Measurements from ENCODE around the gene MRRF.

Gene MRRF

DNA sequence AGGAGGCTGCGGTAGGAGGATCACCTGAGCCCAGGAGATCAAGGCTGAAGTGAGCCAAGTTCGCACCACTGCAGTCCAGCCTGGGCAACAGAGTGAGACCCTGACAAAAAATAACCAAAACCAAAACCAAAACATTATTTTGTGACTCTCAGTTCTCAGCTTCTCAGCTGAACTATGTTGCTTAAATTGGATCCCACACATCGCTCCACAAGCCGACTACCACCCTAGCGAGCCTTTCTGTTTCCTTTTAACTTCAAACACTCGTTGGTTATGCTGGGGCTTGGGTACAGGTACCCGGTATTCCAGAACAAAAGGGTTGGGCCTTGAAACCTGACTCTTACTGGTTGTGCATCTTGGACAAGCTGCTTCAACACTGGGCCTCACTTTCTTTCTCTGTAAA is 102.4 kb downstream of the MRRF start:
- no peaks in the 10 kb centered on the region for H3K36me3 ChIP-seq (ENCODE audit: control insufficient read depth, insufficient read depth, low read length)
- no peaks in the 10 kb centered on the region for H3K27me3 ChIP-seq (replicated peaks; ENCODE audit: control insufficient read depth, insufficient read depth, low read length, poor library complexity, severe bottlenecking)
- H3K9me3 ChIP-seq (ENCODE audit: control insufficient read depth, low read length): no peaks in the 10 kb centered on the region
- no peak for DNase-seq
- no peak overlapping the region for H3K27ac ChIP-seq (ENCODE audit: insufficient read depth, low read length, poor library complexity, severe bottlenecking)
- peaks cover 7% of the 10 kb centered on the region for H3K4me1 ChIP-seq (ENCODE audit: control insufficient read depth, insufficient read depth, low read length, poor library complexity, severe bottlenecking)
- H3K4me3 ChIP-seq (ENCODE audit: insufficient read depth, low read depth, low read length, poor library complexity, severe bottlenecking): no peak overlapping the region

DNA sequence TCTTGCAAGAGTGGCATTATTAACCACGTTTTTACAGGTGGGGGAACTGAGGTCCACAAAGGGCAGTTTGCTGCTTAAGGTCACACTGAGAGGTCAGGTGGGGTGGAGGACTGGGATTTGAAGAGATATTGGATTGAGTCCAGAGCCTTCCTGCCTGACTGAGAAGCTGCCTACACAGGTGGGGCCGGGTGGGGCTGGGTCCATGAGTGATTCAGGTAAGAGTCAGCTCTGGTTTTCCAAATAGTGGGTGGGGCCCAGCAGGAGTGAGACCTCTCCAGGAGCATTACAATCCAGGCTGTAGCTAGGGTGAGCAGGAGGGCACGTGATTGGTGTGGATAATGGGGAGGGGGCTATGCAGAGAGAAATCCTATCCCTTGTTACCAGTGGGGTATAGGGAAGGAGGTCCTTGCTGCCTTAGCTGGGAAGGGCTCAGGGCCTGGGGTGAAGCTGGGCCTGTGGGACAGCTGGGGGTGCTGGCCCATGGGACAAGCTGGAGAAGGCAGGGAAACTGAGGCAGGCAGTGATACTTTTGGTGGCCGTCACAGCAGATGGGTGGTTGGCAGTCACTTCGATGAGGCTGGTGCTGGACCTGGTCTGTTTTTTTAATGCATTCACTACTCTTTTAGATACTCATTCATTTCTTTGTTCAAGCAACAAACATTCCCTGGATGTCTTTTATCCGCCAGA is 103.2 kb downstream of the MRRF start:
- Histone ChIP-seq H3K4me1 (ENCODE audit: control insufficient read depth, insufficient read depth, low read length, poor library complexity, severe bottlenecking) (peaks cover 7% of the 10 kb centered on the region), H3K9me3 (ENCODE audit: control insufficient read depth, low read length) (no peaks in the 10 kb centered on the region), H3K27me3 (replicated peaks; ENCODE audit: control insufficient read depth, insufficient read depth, low read length, poor library complexity, severe bottlenecking) (no peaks in the 10 kb centered on the region), H3K27ac (ENCODE audit: insufficient read depth, low read length, poor library complexity, severe bottlenecking) (no peak overlapping the region), H3K36me3 (ENCODE audit: control insufficient read depth, insufficient read depth, low read length) (no peaks in the 10 kb centered on the region), H3K4me3 (ENCODE audit: insufficient read depth, low read depth, low read length, poor library complexity, severe bottlenecking) (no peak overlapping the region)
- DNase-seq: no peak

- no peaks in the 10 kb centered on the region for H3K27me3 ChIP-seq (replicated peaks; ENCODE audit: control insufficient read depth, insufficient read depth, low read length, poor library complexity, severe bottlenecking)
- H3K9me3 ChIP-seq (ENCODE audit: control insufficient read depth, low read length): no peaks in the 10 kb centered on the region
- H3K36me3 ChIP-seq (ENCODE audit: control insufficient read depth, insufficient read depth, low read length): no peaks in the 10 kb centered on the region
- H3K4me1 ChIP-seq (ENCODE audit: control insufficient read depth, insufficient read depth, low read length, poor library complexity, severe bottlenecking): peaks cover 7% of the 10 kb centered on the region
- no peak overlapping the region for H3K4me3 ChIP-seq (ENCODE audit: insufficient read depth, low read depth, low read length, poor library complexity, severe bottlenecking)
- no peak for DNase-seq
- no peak overlapping the region for H3K27ac ChIP-seq (ENCODE audit: insufficient read depth, low read length, poor library complexity, severe bottlenecking)
Measured at GRCh38 chr9:122368642-122369041, 104.0 kb downstream of the MRRF start.

DNA sequence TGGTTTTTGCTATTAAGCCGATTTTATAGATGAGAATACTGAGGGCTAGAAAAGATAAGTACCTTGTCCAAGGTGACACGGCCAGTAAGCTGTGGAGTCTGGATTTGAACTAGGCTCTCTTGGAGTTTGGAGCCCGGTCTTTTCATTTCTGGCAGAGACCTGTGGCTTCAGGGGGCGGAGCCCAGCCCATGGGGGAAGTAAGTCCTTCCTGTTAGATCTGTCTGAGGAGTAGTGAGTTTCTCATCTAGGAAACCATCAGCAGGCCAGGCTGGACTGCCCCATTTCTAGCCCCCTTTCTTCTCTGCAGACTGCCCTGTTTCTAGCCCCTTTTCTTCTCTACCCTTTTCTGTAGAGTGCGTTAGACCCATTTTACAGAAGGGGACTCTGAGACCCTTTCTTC is 105.6 kb downstream of the MRRF start:
- no peaks in the 10 kb centered on the region for H3K36me3 ChIP-seq (ENCODE audit: control insufficient read depth, insufficient read depth, low read length)
- no peak for DNase-seq
- H3K9me3 ChIP-seq (ENCODE audit: control insufficient read depth, low read length): no peaks in the 10 kb centered on the region
- no peak overlapping the region for H3K27ac ChIP-seq (ENCODE audit: insufficient read depth, low read length, poor library complexity, severe bottlenecking)
- peaks cover 7% of the 10 kb centered on the region for H3K4me1 ChIP-seq (ENCODE audit: control insufficient read depth, insufficient read depth, low read length, poor library complexity, severe bottlenecking)
- H3K27me3 ChIP-seq (replicated peaks; ENCODE audit: control insufficient read depth, insufficient read depth, low read length, poor library complexity, severe bottlenecking): no peaks in the 10 kb centered on the region
- no peak overlapping the region for H3K4me3 ChIP-seq (ENCODE audit: insufficient read depth, low read depth, low read length, poor library complexity, severe bottlenecking)

- Histone ChIP-seq H3K4me1 (ENCODE audit: control insufficient read depth, insufficient read depth, low read length, poor library complexity, severe bottlenecking) (peaks cover 7% of the 10 kb centered on the region), H3K27me3 (replicated peaks; ENCODE audit: control insufficient read depth, insufficient read depth, low read length, poor library complexity, severe bottlenecking) (no peaks in the 10 kb centered on the region), H3K9me3 (ENCODE audit: control insufficient read depth, low read length) (no peaks in the 10 kb centered on the region), H3K4me3 (ENCODE audit: insufficient read depth, low read depth, low read length, poor library complexity, severe bottlenecking) (no peak within 1 kb of the TSS), H3K27ac (ENCODE audit: insufficient read depth, low read length, poor library complexity, severe bottlenecking) (no peak within 1 kb of the TSS), H3K36me3 (ENCODE audit: control insufficient read depth, insufficient read depth, low read length) (no peaks in the 10 kb centered on the region)
- DNase-seq: no peak
Measured at GRCh38 chr9:122370869-122371755, 106.4 kb downstream of the MRRF start, which contains the start of gene PTGS1. Gene PTGS1 (plus strand): TSS chr9:122371024. CDS start chr9:122371085, 61 bp downstream.

DNA sequence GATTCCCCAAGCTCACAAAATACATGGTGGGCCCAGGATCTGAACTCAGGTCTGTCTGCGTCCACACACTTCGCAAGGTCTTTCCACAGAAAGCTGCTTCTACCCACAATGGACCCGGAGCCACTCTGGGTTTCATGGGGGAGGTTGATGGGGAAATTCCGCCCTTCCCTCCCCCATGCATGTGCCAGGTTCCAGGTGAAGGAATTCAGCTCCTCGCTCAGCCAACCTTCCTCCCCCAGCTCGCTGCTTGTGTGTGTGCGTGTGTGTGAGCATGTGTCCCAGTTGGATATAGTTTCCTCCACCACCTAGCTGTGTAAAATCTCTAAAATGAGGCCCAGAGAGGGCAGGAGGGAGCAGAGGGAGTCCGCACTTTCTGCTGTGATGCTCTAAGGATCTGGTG is 107.2 kb downstream of the MRRF start:
- Histone ChIP-seq H3K36me3 (ENCODE audit: control insufficient read depth, insufficient read depth, low read length) (no peaks in the 10 kb centered on the region), H3K9me3 (ENCODE audit: control insufficient read depth, low read length) (no peaks in the 10 kb centered on the region), H3K27ac (ENCODE audit: insufficient read depth, low read length, poor library complexity, severe bottlenecking) (no peak overlapping the region), H3K4me1 (ENCODE audit: control insufficient read depth, insufficient read depth, low read length, poor library complexity, severe bottlenecking) (peaks cover 7% of the 10 kb centered on the region), H3K4me3 (ENCODE audit: insufficient read depth, low read depth, low read length, poor library complexity, severe bottlenecking) (no peak overlapping the region), H3K27me3 (replicated peaks; ENCODE audit: control insufficient read depth, insufficient read depth, low read length, poor library complexity, severe bottlenecking) (no peaks in the 10 kb centered on the region)
- no peak for DNase-seq

- DNase-seq: no peak
- H3K4me1 ChIP-seq (ENCODE audit: control insufficient read depth, insufficient read depth, low read length, poor library complexity, severe bottlenecking): peaks cover 7% of the 10 kb centered on the region
- no peaks in the 10 kb centered on the region for H3K9me3 ChIP-seq (ENCODE audit: control insufficient read depth, low read length)
- no peak overlapping the region for H3K27ac ChIP-seq (ENCODE audit: insufficient read depth, low read length, poor library complexity, severe bottlenecking)
- H3K4me3 ChIP-seq (ENCODE audit: insufficient read depth, low read depth, low read length, poor library complexity, severe bottlenecking): no peak overlapping the region
- H3K36me3 ChIP-seq (ENCODE audit: control insufficient read depth, insufficient read depth, low read length): no peaks in the 10 kb centered on the region
- no peaks in the 10 kb centered on the region for H3K27me3 ChIP-seq (replicated peaks; ENCODE audit: control insufficient read depth, insufficient read depth, low read length, poor library complexity, severe bottlenecking)
Measured at GRCh38 chr9:122372856-122373845, 108.5 kb downstream of the MRRF start.

DNA sequence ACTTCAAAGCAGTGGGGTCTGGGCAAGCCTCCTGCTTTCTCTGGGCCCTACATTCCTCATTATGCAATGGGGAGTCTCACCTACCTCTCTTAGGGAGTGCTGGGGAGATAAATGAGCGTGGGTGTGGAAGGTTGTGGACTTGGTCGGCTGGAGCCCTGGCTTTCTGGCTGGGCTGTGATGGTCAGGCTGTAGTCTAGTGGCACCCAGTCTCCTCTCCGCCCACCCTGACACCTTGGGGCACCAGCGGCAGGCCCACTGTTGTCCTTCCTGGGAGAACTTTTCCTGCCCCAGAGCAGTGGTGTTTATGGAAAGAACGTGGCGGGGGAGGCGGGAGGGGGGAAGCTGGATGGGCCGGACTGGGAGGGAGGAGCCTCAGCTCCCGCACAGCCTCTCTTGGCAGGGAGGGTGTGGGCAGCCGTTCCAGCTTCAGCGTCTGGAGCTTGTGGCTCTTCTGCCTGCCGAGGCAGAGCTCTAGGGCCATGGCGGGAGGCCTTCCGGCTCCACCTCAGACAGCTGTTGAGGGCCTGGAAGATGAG is 110.3 kb downstream of the MRRF start:
- DNase-seq: no peak
- H3K27ac ChIP-seq (ENCODE audit: insufficient read depth, low read length, poor library complexity, severe bottlenecking): no peak overlapping the region
- H3K36me3 ChIP-seq (ENCODE audit: control insufficient read depth, insufficient read depth, low read length): no peaks in the 10 kb centered on the region
- H3K4me3 ChIP-seq (ENCODE audit: insufficient read depth, low read depth, low read length, poor library complexity, severe bottlenecking): no peak overlapping the region
- no peaks in the 10 kb centered on the region for H3K27me3 ChIP-seq (replicated peaks; ENCODE audit: control insufficient read depth, insufficient read depth, low read length, poor library complexity, severe bottlenecking)
- peaks cover 4% of the 10 kb centered on the region for H3K9me3 ChIP-seq (ENCODE audit: control insufficient read depth, low read length)
- H3K4me1 ChIP-seq (ENCODE audit: control insufficient read depth, insufficient read depth, low read length, poor library complexity, severe bottlenecking): peaks cover 7% of the 10 kb centered on the region

- Histone ChIP-seq H3K9me3 (ENCODE audit: control insufficient read depth, low read length) (peaks cover 4% of the 10 kb centered on the region), H3K27me3 (replicated peaks; ENCODE audit: control insufficient read depth, insufficient read depth, low read length, poor library complexity, severe bottlenecking) (no peaks in the 10 kb centered on the region), H3K36me3 (ENCODE audit: control insufficient read depth, insufficient read depth, low read length) (no peaks in the 10 kb centered on the region), H3K4me1 (ENCODE audit: control insufficient read depth, insufficient read depth, low read length, poor library complexity, severe bottlenecking) (no peaks in the 10 kb centered on the region), H3K27ac (ENCODE audit: insufficient read depth, low read length, poor library complexity, severe bottlenecking) (no peak overlapping the region), H3K4me3 (ENCODE audit: insufficient read depth, low read depth, low read length, poor library complexity, severe bottlenecking) (no peak overlapping the region)
- DNase-seq: no peak
Measured at GRCh38 chr9:122376796-122377195, 112.1 kb downstream of the MRRF start.
